Lower leg skin (tissue), 4 donors: ENCODE measurements around the gene DTYMK. TPM values are rescaled to one million over a fixed set of nuclear protein-coding genes. Genes with fewer than 3 reads are reported as not detected.

ENCODE experiments used
- DNase-seq, 2 donors: peaks; one replicate each; pipeline ENCODE4 v3.0.0-alpha.2; 2019; ENCODE audit warnings: low spot score in 2 of 2
- H3K4me3 ChIP-seq: fragments of 200-600 bp; sonication (generic); 2 replicates; pipeline ENCODE4 v1.5.1; 2017; ENCODE audit warnings: mild to moderate bottlenecking, low read depth; ENCODE audit not compliant: poor library complexity, severe bottlenecking
- CTCF ChIP-seq, 3 donors: fragments of 450-650 bp; IDR thresholded peaks; one replicate each; pipeline ENCODE4 v1.5.1; 2016; ENCODE audit warnings: antibody characterized with exemption in 3 of 3, mild to moderate bottlenecking in 3 of 3, moderate library complexity in 2 of 3
- POLR2A ChIP-seq, 2 donors: fragments of 450-650 bp; IDR thresholded peaks; one replicate each; pipeline ENCODE4 v1.6.1; 2016 to 2017; ENCODE audit warnings: antibody characterized with exemption in 2 of 2, mild to moderate bottlenecking in 1 of 2, moderate library complexity in 1 of 2
- WGBS, 2 donors: methylation state at CpG; one replicate each; pipeline ENCODE4 v1.1.5; 2018; 5-methylcytosine and 5-hydroxymethylcytosine counted together
- intact Hi-C: fragments of 100-400 bp; cut with DNase I; formaldehyde crosslinking; loops from one replicate; pipeline ENCODE4 v1.15.0; 2023; ENCODE audit warnings: low total_unique reads
- total RNA-seq, 4 donors: library from RNA; depleted of rRNA; stranded (reverse); fragments of >200 nt; gene quantifications; one replicate each; pipeline ENCODE4 v1.1.0, GENCODE V29; 2016

DTYMK gene
- total RNA-seq, 4 donors from 2014 or later = 6.6 to 16.2 (median 12.0) TPM

DNA sequence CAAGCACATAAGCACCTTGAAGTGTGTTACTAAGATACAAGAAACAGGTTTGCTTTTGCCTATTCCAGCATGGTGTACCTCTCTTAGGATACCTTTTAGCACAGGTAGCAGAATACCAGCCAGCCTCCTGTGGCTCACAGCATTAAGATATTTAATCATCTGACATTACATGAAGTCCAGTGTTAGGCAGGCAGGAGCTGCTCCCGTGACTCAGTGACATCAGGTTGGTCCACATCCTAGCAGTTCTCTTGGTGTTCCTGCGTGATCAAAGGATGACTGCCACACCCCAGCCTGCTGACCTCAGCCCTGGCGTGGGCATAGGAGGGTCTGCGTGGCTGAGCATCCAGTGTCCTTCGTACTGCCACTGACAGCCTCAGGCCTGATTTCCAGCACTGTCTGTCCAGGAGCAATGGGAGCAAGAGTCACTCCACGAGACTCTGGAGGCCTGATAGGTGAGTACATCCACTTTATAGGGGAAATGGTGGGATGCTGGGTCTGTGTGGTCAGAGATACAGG is 3.6 kb upstream of the DTYMK start:
- intact Hi-C loops = no loop called here
- TF ChIP-seq CTCF (IDR thresholded peaks at IDR 0.05) (no peak), POLR2A (IDR thresholded peaks at IDR 0.05) (no peak)
- no peak for DNase-seq
- H3K4me3 ChIP-seq = no peak overlapping the region
- WGBS, 2 donors = 87 to 89% methylated on average over 5 to 6 of the region's 6 CpGs

GRCh38 chr2:241689306-241689705 is 2.7 kb upstream of the DTYMK start:
- WGBS, 2 donors = 91% methylated on average over 10 of the region's 10 CpGs
- intact Hi-C loops = no loop called here
- H3K4me3 ChIP-seq = no peak overlapping the region
- DNase-seq = no peak
- TF ChIP-seq CTCF (IDR thresholded peaks at IDR 0.05) (no peak), POLR2A (IDR thresholded peaks at IDR 0.05) (no peak)

GRCh38 chr2:241686324-241686649 is 328 bp downstream of the DTYMK start:
- intact Hi-C loops = no loop called here
- 1% methylated on average over 32 to 36 of the region's 37 CpGs for WGBS, 2 donors
- DNase-seq = no peak
- TF ChIP-seq POLR2A (IDR thresholded peaks at IDR 0.05) = no peak
- no peak for TF ChIP-seq CTCF (IDR thresholded peaks at IDR 0.05)
- H3K4me3 ChIP-seq = peak overlapping the region; percentile 70

DNA sequence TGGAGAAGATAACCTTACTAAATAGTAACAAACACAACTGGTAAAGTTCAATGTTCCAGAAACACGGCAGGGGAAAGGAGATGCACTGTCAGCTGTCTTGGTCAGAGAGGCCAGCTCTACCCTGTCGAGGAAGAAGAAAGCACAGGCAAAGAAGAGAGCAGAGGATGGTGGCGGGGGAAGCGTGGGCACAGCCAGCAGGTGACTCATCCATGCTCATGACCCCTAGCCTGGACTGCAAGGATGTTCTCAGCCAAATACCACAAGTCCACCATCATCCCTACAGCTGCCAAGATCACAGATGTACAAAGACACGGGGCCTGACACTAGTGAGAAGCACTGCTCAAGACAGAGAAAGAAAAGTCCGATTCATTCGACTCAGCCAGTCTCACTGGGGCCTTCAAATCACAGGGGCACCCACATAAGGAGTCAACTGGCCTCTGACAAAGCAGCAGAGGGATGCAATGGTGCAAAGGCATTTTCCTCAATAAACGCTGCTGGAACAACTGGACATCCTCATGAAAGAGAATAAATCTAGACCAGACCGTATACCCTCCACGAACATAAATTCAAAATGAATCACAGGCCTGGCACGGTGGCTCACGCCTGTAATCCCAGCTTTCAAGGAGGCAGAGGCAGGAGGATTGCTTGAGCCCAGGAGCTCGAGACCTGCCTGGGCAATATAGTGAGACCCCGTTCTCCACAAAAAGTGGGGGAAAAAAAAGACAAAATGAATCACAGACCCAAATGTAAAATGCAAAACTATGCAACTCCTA is 5.6 kb downstream of the DTYMK start:
- WGBS, 2 donors = 79 to 82% methylated on average over 14 of the region's 14 CpGs
- intact Hi-C loops = no loop called here
- TF ChIP-seq CTCF (IDR thresholded peaks at IDR 0.05) (no peak), POLR2A (IDR thresholded peaks at IDR 0.05) (no peak)
- no peak overlapping the region for H3K4me3 ChIP-seq
- DNase-seq = no peak

DNA sequence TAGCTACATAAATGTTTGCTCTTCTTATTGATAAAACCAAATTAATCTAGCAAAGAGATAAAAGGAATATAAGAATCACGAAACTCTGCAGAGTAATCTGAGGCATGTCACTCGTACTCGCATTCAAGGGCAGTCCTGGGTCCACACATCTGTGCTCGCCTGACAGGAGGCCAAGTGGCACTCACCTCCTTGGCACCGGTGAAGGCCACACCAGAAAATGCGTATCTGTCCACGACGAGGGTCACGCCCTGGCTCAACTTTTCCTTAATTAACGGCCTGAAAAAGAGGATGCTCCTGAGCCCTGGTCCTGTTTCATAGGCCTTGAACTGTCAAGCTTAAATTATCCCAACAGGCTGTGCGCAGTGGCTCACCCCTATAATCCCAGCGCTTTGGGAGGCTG is 6.6 kb downstream of the DTYMK start:
- DNase-seq = no peak
- intact Hi-C loops = no loop called here
- no peak for TF ChIP-seq POLR2A (IDR thresholded peaks at IDR 0.05)
- no peak for TF ChIP-seq CTCF (IDR thresholded peaks at IDR 0.05)
- 94 to 96% methylated on average over 12 of the region's 12 CpGs for WGBS, 2 donors
- no peak overlapping the region for H3K4me3 ChIP-seq
